HG03097 (cell line): ENCODE data around the gene GBP7.
"Not testable (repeated sequence)": the region's sequence is repeated elsewhere in the genome, so short reads cannot be mapped to it uniquely, and the experiment has no call there.

ENCODE experiments used
- ATAC-seq: cut with Tn5 transposase; IDR thresholded peaks from one replicate; pipeline ENCODE4 v1.9.1; 2021; ENCODE audit not compliant: unreplicated experiment, low FRiP score

GBP7 gene, protein sequence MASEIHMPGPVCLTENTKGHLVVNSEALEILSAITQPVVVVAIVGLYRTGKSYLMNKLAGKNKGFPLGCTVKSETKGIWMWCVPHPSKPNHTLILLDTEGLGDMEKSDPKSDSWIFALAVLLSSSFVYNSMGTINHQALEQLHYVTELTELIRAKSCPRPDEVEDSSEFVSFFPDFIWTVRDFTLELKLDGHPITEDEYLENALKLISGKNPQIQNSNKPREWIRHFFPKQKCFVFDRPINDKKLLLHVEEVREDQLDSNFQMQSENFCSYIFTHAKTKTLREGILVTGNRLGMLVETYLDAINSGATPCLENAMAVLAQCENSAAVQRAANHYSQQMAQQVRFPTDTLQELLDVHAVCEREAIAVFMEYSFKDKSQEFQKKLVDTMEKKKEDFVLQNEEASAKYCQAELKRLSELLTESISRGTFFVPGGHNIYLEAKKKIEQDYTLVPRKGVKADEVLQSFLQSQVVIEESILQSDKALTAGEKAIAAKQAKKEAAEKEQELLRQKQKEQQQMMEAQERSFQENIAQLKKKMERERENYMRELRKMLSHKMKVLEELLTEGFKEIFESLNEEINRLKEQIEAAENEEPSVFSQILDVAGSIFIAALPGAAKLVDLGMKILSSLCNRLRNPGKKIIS

DNA sequence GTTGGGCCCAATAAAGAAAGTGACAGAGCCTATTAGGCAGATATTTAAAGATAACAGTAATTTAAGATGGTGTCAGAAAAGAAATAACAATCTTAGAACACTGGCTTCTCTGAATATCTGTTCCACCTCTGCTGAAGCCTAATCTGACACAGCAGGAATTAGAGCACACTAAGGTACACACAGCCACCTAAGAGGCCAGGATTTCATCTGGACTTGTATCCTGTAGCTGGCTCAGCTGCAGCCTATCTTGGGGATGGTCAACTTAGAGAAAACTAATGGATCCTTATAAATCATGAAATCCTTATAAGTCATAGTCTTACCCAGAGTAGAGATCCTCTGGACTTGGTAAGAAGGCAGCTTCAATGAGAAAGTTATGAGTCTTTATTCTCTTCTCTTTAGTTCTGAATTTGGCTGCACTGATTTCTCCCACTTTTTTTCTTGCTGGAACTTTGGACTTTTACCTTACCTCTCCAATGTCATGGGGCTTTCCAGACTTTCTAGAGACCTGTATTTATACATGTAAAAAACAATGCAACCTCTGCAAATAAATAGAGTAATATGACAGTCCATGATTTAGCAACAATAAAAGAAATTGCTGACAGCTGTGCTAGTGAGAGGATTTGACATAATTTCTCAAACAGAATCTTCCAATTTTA is at the start of gene GBP7:
Gene GBP7, minus strand, starts transcription at position 403 of the 656 bp plus-strand sequence. CDS start 4,068 bp downstream, outside the sequence.
- ATAC-seq: no peak

DNA sequence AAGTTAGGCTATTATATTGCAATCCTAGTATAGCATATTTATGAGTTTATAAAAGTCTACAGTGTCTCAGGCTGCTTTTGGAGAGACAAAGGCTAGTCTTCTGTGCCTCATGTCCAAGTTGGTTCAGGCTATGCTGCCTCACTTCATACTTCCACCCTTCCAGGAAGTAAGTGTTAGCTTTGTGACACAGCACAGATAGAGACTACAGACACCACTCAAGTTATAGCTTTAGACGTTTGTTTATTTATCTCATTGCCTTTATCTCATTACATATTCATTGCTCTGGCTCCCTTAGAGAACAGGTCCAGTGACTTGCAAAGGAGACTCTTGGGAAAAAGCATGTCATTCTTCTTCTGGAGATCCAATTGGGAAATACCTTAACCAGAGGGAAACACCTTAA is 45.5 kb upstream of the GBP7 start:
- ATAC-seq: no peak

DNA sequence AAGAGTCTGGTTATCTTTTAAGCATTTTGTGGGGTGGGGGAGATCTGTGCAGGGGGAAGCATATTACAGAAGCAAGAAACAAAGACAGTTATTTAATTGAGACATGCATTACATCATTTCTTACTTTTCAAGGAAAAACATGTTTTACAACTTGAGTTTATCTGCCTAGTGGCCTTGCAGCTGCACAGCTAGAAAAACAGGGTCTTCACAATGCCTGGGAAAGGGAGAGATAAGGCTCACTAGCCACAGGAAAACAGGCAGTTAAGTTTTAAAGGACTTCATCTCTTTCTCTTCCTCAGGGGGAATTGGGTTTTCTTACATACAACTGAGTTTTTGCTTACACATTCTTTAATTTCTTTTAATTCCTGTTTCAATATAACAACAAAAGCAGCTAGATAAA is 44.0 kb upstream of the GBP7 start:
- not testable (repeated sequence) for ATAC-seq

- not testable (repeated sequence) for ATAC-seq
Observed at GRCh38 chr1:89218941-89219340, 43.1 kb upstream of the GBP7 start.

DNA sequence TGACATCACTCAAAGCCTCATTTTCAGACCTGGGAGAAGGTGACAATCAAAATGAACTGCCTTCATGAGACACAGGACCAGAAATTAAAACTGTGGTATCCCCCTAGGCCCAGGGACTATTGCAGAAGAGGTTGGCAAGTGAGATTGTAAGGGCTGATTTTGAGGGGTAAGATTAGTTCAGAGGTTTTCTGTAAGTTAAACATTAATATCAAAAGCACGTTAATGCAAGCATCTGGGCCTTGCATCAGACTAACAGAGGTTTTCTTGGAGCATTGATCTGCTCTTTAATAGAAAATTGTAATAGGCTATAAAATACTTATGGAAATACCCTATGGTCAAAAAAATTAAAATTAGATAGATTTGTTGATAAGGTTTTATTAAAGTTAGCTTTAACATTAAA is 37.5 kb upstream of the GBP7 start:
- ATAC-seq: no peak

DNA sequence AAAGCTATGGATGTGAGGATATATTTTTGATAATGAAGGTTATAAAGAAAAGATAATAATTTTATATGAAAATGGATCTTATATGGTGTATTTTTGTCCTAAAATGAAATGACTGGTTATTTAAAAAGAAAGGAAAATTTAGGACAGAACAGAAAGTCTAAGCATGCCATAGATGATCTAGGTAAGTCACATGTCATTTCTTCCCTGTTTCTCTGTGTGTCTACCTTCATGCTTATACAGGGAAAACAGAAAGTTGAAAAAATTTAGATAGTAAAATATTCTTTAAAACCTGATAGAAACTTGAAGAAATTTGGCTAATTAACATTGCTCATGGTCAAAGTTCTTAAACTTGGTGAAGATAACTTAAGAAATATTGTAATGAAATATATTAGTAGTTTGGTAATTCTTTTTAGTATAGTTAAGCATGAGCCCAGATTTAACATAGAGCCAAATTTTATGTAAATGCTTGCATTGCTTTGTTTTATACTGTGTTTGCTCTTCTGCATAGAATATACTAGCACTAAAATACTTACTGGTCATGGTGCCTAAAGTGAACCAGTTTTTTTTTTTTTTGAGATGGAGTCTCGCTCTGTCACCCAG is 35.3 kb upstream of the GBP7 start:
- no peak for ATAC-seq

- no peak for ATAC-seq
Observed at GRCh38 chr1:89206373-89206772, 30.6 kb upstream of the GBP7 start.

- no peak for ATAC-seq
Observed at GRCh38 chr1:89203166-89203565, 27.4 kb upstream of the GBP7 start.

DNA sequence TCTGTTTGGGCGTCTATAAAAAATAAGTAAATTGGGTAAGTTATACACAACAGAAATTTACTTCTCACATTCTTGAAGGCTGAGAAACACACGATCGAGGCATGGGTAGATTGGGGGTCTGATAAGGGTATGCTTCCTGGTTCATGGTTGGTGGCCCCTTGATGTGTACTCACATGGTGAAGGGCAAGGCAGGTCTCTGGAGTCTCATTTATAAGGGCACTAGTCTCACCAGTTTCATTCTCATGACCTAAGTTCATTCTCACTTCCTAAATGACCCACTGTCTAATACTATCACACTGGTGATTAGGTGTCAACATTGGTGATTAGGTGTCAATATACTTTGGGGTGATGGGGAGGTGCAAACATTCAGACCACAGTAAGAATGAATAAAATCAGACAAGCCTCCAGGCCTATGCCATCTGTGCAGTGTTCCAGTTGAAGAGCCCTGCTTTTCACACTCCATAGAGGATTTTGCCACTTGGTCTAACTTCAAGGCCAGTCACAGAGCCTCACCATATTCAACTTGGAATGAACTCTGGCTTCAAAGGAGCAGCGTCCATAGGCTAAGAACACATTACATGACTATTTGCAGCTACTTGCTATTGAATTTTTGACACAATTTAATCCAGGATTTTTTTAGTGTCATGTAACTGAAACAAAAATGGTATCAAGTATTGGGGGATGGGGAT is 25.4 kb upstream of the GBP7 start:
- peak; percentile 80 for ATAC-seq

DNA sequence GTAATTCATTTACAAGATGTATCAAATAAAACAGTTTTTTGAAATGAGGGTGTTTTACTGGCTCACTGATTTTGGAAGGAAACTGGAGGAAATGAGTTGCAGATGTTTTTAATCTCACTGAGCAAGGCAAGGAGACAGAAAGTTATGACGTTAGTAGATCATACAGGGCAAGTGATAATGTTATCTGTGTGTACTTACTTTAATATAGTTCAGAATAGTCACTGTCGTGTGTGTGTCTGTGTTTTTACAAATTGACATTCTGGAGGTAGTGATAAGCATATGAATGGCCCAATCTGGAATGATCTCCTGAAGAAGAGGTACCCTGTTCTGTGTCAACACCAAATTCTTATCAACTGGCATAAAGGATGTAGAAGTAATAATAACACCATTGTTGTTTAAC is 24.9 kb upstream of the GBP7 start:
- ATAC-seq: no peak

GRCh38 chr1:89199525-89200031 is 23.8 kb upstream of the GBP7 start:
- no peak for ATAC-seq

DNA sequence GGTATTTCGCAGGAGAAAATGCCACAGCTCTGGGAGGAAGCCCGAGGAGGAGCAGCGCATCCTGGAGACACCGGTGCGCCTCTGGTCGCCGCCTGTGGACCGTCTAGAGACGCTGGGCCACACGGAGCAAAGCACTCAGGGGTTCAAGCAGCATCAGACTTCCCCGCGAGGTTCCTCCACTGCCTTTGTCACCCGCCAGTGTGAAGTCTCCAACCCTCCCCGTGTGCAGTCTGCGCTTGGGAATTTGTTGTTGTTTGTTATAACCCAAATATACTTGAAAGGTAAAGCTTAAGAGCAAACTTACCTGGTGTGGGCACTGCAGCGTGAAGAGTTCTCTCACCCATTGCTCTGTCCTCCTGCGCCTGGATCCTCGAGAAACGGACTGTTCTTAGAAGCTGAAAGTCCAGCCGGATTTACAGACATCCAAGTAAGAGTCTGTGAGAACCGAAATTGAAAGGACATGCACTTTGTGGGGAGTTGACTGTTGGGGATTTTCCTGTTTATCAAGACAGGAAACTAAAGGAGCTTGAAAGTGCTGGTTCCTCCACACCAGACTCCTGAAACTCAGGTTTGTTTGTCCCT is 22.8 kb upstream of the GBP7 start, which contains the start of gene GBP4:
Gene GBP4, minus strand, starts transcription at position 452 of the 582 bp plus-strand sequence. Its CDS starts 108 bp downstream, at position 344.
- ATAC-seq: peak; percentile 45

- ATAC-seq: no peak
Observed at GRCh38 chr1:89198081-89198480, 22.3 kb upstream of the GBP7 start.

DNA sequence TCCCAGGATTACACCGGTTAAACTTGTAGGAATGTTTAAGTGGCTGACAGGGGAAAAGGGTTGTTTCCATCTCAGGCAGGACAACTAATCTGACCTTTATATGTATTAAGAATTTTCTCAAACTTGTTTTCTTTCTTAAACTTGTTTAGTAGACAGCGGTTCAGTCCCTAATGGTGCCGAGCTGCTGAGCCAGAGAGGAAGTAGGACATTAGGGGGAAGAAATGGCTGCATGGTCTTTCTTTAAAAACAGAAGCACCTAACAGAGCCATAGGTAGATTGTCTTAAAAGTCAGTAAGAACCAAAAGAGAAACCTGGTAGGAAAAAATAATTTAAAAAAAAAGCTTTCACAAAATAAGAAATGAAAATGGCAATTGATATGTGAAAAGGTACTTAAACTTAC is 19.7 kb upstream of the GBP7 start:
- no peak for ATAC-seq

DNA sequence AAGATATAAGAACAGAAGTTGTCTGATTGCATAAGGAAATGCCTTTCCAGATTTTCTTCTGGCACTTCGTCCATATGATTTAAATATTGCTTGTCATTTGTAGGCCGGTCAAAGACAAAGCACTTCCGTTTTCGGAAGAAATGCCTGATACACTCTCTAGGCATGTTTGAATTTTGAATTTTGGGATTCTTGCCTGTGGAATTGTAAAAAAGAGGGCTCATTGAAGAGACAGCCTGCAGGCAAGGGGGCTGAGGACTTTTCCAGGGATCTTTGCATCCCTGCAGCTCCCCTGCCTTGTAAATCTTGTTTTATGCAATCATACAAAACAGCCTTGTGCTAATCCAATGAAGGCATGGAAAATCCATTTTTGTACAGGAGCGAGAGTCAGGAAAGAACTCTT is 15.5 kb upstream of the GBP7 start:
- ATAC-seq: no peak

DNA sequence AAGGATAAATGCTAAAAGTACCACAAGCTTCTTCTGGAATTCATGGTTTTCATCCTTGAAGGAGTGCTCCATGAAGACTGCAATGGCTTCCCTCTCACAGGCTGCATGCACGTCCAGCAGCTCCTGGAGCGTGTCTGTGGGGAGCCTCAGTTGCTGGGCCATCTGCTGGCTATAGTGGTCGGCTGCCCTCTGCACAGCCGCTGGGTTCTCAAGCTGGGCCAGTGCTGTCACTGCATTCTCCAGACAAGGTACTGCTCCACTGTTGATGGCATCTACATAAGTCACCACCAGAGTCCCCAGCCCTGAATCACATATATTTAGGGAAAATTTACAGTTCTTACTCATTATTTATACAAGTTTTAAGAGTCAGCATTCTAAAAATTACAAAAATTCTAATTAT is 14.2 kb upstream of the GBP7 start:
- ATAC-seq: no peak

- ATAC-seq: no peak
Observed at GRCh38 chr1:89179343-89179742, 3.5 kb upstream of the GBP7 start.

DNA sequence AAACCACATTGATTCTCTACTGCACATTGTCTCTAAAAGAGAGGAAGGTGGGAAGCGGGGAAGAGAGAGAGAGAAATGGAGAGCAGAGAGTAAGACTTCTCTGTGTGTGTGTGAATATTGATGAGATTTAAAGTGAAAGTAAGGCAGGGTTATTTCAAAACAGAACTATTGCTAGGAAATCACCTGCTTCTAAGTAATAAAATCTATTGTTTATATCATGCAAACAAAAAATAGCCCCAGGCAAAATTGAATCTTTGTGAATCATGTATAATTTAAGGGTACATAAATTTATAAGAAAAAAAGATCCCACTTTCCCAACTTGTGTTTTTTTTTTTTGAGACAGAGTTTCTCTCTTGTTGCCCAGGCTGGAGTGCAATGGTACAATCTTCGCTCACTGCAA is 1.2 kb upstream of the GBP7 start:
- ATAC-seq: no peak

GRCh38 chr1:89174491-89174890 is 1.3 kb downstream of the GBP7 start:
- ATAC-seq: no peak
